Stimulated activated CD8-positive, alpha-beta memory T cell treated with anti-CD3 and anti-CD28 coated beads, Interleukin-15, amount 100 ng/mL, for 48 hours (primary cell): Measurements from ENCODE around the gene PANX2.

Experiments
- DNase-seq, 2 donors: peaks; one replicate each; pipeline ENCODE4 v3.0.0-alpha.2; 2020; ENCODE audit warnings: low read depth in 2 of 2

The PANX2 gene

DNA sequence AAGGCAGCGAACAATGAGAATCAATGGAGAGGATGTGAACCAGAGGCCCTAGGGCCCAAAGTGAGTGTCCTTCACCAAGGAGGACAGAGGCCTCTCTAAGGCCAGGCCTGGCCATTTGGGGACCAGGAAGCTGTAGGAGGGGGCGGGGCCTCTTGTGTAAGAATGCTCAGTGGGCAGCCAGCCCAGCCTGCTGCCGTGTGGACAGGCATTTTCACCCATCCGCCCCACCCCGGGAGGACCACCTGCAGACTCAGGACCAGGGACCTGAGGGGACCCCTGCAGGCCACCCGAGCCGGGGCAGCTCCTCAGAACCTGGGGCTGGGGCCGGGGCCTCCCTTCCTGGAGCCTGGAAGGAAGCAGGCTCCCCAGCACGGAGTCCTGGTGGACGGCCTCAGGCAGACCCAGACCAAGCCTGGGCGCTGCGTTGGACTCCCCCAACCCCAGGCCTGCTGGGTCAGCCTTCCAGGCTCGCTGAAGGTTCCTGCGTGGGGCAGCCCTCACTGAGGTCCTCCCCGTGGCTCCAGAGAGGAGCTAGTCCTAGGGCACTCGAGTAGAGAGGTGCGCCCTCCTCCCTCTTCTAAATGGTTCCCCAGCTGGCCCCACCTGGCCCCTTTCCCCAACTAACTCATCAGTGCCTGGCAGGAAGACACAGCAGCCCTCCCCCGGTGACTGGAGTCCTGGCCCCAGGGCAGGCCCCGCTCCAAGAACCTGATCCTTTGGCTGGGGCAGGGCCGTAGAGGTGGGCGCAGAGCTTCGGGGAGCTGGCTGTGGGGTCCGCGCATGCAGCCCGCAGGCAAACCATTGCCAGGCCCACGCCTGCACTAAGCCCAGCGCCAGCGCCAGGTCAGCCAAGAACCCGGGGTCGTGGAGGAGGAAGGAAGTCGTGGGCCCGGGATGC, 13.7 kb downstream of the PANX2 start:
- DNase-seq: no peak

DNA sequence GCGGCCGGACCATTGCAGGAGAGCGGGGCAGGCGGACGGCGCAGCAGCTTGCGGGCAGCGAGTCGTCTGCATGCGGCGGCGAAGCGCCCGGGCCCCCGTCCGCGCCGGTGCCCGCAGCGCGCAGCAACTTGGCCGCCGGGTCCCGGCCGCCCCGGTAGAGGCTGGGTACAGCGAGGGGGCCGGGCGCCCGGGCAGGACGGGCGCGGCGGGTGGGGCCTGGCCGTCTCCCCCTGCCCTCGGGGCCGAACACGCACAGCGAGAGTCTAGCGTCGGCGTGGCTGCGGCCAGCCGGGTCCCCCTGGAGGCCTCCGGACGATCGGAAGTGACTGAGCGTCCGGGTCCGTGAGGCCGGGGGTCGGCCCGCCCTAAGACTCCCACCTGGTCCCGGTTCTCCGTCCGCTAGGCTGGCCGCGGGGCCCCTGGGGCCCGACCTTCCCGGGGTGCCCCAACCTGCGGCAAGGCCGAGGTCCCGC, 14.4 kb downstream of the PANX2 start:
- DNase-seq: no peak

DNA sequence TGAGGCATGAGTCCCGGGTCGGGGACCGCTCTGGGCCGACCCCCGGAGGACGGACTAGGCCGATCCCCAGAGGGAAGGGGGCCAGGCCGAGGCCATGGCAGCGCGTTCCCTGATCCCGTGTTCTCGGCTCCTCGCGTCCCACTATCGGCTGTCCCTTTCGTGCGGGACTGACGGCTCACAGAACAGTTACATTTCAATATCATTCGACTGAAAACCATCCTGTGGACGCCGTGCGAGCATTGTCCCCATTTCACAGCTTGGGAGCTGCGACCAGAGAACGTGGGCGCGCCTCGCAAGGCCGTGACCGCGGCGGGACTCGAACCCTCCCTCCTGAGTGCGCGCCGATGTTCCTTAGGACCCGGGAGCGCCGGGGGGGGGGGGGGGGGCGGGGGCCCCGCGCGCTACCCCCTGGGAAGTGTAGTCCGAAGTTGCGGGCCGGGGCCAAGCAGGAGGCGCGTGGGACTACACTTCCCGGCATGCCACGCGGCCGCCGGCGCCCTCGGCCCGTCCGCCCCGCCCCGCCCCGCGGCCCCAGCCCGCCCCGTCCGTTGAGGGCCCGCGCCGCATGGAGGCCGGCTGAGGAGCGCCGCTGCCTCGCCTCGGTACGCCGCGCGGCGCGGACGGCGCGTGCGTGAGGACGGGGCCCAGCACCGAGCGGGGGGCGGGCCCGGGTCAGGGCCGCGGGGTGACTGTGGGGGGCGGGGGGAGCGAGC, 15.0 kb downstream of the PANX2 start, which contains the start of gene TRABD:
TRABD (plus strand) TSS at position 539 of the 713 bp plus-strand sequence. CDS start 7,148 bp downstream, outside the sequence.
- peak; percentile 85 to 88 for DNase-seq

DNA sequence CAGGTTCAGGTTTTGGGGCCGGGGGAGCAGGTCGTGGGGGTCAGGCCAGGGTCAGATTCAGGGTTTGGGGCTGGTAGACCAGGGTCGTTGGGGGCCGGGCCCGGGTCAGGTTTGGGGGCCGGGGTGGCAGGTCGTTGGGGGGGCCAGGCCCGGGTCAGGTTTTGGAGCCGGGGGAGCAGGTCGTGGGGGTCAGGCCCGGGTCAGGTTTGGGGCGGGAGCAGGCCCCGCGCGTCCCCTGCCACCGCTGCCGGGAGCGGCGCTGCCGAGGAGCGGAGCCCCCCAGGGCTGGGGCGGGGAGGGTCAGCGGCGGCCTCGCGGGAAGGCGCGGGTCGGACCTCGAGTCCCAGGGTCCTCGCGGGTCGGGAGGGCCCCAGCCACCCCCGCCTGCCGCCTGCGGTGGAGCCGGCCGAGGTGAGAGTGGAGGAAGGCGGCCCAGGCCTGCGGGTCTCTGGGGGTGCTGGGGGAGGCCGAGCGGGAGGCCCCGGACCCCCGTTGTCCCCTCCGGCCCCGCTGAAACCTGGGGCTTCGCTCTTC, 15.7 kb downstream of the PANX2 start:
- DNase-seq: no peak

DNA sequence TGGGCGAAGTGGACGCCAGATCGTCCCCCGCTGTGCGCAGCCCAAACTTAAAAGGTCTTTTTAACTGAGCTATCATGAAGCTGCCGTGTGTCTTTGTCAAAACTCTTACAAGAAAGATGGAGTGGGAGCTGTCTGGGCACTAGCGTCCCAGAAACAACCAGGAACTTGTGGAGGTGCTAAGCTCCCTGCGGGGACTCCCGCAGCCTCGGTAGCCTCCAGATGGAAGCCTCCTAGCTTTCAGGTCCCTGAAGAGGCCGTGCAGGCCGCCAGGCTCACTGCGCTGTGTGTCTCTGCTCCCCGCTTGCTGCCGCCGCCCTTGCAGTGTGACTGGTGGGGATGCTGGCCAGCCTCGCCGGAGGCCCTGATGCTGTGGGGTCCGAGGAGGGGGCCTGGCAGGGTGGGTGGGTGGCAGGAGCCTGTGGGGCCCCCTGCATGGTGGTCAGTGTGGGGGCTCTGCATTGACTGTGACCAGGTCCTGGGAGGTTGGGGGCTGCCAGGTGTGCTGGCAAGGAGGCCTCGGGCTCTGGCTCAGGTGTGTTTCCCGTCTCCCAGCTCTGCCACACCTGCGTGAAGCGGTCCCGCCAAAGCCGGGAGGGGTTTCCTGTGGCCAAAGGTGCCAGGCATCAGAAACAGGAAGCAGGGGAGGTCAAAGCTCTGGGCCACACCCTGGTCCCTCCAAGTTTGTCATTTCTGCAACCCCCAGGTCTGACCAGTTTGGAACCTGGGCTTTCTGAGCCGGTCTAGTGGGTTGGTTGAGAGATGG, 16.4 kb downstream of the PANX2 start:
- no peak for DNase-seq

DNA sequence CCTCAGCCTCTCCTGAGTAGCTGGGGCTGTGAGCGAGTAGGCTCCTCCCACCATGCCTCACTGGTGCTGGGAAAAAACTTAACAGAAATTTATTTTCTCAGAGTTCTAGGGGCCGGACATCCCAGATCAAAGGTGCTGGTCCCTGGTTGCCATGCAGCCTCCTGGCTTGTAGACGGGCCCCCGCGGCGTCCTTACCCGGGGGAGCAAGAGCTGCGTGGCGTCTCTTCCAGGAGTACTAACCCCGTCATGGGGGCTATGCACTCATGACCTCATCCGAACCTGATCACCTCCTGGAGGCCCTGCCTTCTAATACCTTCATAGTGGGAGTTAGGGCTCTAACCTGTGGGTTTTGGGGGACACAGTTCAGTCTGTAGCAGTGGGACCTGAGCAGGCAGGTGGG, 17.8 kb downstream of the PANX2 start:
- no peak for DNase-seq

DNA sequence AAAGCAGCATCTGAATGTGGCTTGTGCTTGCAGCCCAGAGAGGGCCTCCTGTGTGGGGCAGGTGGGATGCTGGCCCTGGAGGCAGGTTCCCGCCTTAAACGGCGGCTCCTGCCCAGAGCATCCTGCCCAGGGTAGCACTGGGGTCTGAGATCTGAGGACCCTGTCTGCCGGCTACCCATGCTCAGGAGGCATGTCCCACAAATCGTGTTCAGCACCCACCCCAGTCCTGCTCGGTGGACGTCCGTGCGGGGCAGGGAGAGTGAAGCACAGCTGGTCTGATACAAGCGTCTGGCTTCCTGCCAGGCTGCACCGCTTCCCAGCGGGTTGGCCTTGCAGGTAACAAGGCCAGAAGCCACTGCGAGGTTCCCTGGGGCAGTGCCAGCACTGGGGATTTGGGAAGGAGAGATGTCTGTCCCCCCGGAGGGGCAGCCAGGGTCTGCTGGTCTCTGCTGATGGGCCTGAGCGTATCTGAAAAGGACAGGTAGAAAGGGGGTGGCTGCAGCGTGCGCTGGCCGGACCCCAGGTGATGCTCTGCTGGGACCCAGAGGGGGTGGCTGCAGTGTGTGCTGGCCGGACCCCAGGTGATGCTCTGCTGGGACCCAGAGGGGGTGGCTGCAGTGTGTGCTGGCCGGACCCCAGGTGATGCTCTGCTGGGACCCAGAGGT, 18.8 kb downstream of the PANX2 start:
- no peak for DNase-seq

DNA sequence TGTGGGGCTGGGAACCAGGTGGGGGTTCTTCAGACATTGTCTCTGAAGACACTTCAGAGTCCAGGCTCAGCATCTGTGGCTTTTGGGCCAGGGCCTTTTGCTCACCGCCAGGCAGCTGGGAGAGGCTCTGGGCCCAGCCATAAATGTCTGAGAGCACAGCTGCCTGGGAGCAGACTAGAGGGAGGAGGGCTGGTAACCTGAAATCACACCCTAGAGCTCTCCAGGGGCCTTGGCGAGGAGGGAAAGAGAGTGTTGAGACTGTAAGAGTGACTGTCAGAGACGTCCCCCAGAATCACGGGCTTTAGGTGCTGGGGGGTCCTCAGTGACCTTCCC, 19.3 kb downstream of the PANX2 start:
- DNase-seq: no peak

DNA sequence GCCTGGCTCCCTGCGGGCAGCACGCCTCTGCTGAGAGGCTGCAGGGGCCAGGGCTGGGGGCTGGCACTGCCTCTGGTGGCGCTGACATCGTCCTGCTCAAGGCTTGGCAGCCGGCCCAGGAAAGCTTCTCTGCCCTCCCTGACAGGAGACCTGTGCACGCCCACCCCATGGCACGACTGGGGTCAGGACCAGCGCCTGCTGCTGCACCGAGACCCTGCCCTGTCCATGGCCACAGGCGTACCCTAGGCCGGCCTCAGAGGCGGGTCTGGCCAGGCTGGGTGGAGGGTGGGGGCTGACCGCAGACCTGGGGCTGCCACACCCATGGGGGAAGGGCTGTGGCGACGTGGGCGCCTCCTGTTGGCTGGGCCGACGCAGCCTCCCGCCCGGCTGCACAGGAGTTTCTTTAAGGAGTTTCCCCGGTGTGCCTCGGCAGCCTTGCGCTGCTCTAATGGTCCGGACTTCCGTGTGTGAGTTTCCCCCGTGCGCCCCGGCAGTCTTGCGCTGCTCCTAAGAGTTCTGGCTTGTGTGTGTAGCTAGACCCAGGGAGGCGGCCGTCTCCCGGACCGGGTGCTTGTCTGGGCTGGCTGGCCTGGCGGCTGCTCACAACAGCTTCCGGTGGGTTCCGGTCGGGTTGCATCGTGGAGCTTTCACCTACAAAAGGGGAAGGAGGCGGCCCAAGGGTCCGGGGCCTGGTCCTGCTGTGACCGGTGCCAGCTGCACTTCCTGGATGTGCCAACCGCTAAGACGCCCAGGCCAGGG, 19.8 kb downstream of the PANX2 start:
- peak; percentile 68 to 74 for DNase-seq

DNA sequence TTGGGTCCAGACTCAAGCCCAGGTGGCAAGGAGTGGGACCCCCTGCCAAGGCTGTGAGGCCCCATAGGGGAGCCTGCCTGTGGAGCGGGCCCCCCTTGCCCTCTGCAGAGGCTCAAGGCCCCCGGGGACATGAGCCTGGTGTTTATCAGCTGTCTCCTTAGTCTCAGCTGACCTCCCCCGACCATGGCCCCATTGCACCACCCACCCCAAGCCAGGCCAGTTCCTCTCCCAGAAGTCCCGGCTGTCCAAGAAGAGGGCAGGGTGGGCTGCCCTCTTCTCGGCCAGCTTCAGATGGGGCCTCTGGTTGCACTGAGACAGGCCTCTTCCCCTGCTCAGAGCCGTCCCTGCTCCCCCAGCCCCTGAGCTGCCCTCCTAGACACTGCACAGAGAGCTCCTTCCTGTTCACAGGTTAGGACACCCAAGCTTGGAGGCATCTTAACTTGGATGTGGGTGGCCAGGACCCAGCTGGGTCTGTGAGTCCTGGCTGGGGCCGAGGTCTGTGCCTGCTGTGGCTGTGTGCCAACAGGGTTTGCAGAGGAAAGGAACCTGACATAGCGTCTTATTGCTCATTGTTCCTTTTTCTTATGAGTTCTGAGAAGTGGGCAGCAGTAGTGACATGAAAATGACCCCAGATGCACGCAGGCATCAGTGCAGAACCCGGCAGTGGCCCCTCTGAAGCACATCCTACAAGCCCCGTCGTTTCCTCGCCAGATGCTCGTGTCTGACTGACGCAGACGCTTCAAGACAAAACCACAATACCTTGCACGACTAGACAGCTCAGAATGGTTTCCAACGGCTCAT, 20.6 kb downstream of the PANX2 start:
- peak; percentile 64 to 67 for DNase-seq

DNA sequence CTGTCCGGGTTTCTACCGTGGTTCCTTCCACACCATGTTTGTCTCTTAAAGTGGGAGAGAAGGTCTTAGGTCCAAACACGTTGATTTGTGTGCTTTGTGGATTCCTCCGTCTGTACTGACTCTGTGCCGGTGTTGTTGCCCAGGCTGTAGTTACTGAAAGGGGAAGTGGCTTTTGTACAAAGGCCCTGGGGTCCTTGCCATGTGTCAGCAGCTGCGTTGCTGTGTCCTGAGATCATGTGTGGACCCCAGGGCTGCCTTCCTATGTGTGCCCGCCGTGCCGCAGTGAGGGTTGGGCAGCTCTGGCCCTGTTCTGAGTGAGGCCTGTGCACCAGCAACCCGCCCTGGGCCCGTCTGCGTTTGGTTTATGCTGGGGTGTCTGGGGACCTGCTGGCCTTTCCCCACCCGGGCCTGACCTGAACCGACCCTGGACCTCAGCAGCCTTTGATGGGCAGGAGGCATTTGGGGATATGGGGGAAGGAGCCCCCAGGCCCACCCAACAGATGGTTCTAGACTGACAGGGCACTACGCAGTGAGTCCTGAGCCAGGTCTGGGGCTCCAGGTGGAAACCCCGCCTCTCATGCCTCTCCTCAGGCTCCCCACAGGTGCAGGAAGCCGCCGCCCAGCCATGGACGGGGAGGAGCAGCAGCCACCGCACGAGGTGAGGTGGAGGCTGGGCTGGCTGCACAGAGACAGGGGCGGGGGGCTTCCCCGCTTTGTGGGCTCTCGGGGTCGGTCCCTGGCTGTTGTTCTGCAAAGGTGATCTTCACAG, 22.1 kb downstream of the PANX2 start:
- no peak for DNase-seq

DNA sequence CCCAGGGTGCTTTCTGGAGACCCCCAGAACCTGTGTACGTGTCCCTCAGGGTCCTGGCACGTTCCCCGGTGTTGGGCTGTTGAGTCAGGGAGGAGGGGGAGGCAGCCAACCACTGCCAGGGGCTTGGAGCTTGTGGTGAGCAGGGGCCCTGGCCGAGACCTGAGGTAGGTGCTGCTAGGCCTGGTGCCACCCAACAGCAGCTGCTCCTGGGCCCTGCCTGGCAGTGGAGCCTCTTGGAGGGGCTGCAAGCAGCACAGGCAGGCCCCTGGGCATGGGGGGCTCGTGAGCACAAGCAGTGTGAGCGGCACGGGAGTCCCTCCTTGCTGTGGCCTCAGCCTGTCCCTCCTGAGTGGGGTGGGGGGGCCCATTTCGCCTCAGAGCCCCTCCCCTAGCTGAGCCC, 23.1 kb downstream of the PANX2 start:
- no peak for DNase-seq

DNA sequence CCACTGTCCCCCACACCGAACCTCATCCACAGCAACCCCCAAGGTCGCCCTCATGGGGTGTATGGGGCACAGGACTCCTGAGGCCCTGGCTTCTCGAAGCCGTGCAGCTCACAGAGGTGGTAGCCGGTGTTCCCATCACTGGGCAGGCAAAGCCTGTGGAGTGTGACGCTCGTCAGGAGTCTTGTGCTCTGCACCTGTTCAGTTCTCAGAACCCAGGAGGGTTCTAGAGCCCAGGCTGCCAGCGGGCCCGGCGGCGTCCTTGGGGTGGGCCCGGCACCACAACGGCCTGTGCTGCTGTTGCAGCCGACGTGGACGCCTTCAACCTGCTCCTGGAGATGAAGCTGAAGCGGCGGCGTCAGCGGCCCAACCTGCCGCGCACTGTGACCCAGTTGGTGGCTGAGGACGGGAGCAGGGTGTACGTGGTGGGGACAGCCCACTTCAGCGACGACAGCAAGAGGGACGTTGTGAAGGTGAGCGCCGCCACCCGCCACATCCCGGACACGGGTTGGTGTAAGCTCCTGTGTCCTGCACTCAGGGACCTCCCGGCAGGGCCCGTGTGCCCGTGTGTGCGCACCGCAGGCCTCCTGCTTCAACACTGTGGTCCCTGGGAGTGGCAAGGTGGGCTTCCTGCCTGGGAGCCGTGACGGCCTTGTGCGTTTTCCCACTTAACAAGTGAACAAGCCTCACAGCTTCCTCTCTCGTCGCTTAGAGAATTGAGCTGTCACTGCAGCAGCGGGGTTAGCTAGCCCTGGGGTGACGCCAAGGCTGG, 23.7 kb downstream of the PANX2 start:
- no peak for DNase-seq

DNA sequence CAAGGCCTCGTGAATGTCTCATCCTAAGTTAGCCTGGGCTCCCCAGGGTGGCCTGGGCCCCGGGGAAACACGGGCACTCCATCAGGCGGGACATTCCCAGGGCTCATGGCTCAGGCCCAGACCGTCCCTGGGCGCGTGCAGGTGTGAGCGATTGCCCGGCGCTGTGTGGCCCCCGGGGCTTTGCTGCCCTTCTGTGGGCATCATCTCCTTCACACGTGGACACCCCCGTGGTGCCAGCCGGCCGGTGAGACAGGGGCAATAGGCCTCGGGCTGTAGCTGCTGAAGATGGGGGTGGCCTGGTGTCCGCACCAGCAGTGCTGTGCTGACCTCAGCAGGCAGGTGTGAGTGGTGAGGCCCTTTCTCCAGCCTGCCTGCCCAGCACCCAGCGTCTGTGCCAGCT, 25.7 kb downstream of the PANX2 start:
- DNase-seq: no peak

DNA sequence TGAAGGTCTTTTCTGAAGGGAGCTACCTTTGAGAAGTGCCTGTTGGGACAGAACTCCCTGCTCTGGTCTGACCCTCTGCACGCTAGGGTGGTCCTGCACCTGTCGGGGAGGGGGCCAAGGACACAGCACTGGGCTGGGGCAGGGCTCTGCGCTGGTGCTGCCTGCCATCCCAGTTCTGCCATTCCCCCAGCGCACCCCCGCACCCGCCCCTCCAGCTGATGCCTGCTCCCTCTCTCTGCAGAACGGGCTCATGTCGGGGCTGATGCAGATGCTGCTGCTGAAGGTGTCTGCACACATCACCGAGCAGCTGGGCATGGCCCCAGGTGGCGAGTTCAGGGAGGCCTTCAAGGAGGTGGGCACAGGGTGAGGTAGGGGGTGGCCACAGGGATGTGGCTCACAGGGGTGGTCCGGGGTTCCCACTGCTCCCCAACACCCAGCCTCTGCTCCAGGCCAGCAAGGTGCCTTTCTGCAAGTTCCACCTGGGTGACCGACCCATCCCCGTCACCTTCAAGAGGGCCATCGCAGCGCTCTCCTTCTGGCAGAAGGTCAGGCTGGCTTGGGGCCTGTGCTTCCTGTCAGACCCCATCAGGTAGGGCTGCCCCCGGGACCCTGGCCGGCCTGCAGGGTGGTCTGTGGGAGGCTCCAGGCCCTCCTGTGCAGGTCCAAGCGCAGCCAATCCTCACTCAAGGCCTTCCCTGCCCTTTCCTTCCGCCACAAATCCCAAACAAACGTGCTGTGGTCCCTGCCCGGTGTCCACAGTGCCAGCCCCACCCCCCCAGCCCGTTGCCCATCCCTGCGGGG, 26.7 kb downstream of the PANX2 start:
- no peak for DNase-seq

DNA sequence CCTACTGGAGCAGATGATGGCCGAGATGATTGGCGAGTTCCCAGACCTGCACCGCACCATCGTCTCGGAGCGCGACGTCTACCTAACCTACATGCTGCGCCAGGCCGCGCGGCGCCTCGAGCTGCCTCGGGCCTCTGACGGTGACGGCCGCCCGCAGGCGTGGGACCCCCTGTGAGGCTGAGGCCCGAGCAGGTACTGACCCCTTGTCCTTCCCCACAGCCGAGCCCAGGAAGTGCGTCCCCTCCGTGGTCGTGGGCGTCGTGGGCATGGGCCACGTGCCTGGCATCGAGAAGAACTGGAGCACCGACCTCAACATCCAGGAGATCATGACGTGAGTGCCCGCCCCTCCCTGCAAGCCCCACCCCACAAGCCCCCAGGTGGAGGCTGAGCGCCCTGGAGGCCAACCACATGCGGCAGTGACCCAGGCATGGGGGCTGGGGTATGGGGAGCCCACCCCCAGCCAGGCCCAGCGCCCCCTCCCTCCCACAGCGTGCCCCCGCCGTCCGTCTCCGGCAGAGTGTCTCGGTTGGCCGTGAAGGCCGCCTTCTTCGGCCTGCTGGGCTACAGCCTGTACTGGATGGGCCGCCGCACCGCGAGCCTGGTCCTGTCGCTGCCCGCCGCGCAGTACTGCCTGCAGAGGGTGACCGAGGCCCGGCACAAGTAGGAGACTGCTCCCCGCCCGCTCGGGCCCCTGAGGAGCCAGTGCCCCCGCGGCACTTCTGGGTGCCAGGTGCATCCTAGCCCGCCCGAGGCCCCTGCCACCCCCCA, 27.5 kb downstream of the PANX2 start:
- DNase-seq: no peak

DNA sequence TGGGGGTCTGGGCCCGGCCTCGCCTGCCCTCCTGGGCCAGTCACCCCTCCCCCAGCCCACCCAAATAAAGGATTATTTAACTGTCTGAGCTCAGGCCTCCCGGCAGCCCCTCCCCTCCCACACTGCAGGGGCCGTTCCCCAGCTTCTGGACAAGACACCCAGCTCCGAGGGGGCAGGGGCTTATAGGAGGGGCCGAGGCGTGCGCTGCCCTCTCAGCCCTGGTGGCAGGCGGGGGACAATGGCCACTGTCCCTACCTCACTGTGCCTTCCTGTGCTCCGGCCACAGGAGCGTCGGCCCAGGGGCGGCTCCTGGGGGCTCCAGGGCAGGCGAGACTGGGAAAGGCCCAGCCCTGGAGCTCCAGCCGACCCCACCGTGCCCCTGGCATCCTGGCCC, 28.1 kb downstream of the PANX2 start:
- DNase-seq: no peak
